ENCODE data around the gene BUB1.
"Not testable (repeated sequence)": the region's sequence is repeated elsewhere in the genome, so short reads cannot be mapped to it uniquely, and the experiment has no call there.

Gene BUB1

GRCh38 chr2:110691612-110692258 lies 13.9 kb upstream of the BUB1 start:
- no peak for DNase-seq (ENCODE audit: low read depth in 2 of 3, low spot score in 1 of 3)

DNA sequence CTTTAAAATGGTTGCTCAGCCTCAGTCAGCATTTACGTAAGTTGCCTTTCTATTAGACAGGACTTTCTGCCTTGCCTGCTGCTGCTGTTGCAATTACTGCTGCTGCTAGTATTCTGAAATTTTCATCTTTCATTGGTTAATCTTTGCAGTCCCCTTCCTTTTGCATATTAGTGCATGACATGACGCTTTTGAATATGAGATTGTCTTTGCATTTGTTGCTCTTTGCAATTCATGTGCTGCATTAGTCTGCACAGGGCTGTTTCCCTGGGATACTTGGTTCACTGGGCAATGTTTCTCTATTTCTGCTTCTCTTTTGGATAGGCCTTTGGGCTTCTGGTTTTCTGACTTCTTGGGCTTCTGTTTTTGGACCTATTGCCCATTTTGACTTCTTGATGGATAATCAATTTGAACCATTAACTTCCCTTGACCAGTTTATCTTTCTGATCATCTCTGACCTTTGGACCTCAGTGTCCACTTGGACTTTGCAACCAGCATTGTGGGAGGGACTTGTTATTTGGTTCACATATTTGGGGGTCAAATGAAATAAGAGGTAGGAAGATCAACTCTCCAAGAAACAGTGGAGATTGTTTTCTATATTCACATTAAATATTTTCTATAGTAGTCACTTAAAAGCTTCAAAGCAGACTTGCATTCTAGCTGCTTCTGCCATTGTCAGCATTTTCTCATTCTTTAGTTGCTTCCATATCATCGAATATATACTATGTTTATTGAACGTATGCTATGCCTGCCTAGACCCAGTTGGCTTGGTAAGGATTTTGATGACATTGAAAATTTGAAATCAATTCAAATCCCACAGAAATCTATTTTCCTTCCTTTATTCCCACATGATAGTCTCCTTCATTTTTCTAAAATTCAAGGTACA lies 12.5 kb upstream of the BUB1 start:
- DNase-seq (ENCODE audit: low read depth in 2 of 3, low spot score in 1 of 3) = no peak

DNA sequence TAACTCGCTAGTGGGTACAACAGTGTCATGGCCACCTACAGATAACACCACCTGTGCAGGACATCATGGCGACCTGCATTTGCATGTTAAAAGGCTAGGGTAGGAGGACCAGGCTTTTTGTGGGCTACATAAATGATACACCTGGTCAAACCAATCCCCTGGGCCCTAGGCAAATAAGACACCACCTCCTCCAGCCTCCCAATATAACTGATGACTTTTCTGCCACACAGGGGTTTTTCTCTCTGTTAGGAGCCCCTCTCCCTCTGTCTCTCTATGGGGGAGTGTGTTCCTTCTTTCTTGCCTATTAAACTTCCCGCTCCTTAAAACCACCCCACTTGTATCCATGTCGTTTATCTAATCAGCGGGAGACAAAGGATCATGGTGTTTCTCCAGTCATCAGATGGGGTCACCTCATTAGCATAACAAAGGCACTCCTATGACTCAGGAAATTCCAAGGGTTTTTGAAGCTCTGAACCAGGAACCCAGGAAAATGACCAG lies 10.8 kb upstream of the BUB1 start:
- no peak for DNase-seq (ENCODE audit: low read depth in 2 of 3, low spot score in 1 of 3)

DNA sequence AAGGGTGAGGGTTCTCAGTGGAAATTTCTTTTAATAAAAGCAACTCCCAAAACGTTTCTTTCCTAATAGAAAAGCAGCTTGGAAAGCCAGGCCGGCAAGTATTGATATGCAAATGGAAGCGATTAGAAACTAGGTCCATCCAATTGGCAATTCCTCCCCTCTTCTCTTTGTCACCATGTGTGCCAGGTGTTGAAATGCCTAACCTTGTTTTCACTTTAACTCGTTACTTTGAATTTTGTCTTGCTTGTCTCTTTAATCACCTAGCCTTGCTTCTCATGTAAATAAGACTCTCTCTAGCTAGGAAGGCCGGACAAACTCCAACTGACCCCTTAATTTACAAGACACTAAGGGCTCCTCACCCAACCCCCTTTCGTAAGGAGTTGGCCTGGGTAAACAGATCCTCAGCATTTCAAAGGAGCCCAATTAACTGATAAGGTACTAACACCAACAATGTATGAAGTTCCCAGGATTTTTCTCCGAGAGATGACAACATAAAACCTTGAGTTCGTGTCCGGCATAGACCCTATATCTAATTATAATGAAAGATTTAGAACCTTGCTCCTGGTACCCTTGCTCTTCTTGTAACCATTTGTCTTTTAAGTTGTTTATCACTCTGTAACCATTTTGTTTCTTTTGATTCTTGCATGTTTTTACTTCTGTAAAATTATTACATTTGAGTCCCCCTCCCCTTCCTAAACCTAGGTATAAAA lies 10.1 kb upstream of the BUB1 start:
- DNase-seq (ENCODE audit: low read depth in 2 of 3, low spot score in 1 of 3) = not testable (repeated sequence)

DNA sequence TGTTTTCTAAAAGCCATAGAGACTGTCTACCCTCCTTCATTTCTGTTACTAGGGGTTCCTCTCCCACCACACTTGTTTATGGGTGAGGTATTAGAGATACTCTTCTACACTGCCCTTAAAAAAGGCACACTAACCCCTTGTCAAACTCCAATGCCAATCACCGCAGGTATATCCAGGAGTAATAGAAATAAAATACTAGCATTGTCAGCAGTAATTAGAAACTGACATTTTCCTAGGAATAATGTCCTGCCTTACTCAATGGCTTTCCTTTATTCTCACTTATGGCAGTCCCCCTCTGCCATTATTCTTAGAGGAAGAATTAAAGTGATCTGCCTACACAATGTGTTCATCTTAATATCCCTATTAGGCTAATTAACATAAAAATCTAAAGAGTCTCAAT lies 5.0 kb upstream of the BUB1 start:
- DNase-seq (ENCODE audit: low read depth in 2 of 3, low spot score in 1 of 3) = no peak

DNA sequence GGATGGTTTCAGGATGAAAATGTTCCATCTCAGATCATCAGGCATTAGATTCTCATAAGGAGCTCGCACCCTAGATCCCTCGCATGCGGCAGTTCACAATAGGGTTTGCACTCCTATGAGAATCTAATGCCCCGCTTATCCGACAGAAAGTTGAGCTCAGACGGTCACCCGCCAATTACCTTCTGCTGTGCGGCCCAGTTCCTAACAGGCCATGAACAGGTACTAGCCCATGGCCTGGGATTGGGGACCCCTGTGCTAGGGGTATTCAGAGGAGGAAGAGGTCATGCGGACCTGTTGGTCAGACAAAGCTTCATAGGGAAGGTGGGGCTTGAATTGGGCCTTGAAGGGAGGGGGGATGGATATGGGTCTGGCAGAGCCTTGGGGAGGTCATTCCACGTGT lies 4.4 kb upstream of the BUB1 start:
- no peak for DNase-seq (ENCODE audit: low read depth in 2 of 3, low spot score in 1 of 3)

DNA sequence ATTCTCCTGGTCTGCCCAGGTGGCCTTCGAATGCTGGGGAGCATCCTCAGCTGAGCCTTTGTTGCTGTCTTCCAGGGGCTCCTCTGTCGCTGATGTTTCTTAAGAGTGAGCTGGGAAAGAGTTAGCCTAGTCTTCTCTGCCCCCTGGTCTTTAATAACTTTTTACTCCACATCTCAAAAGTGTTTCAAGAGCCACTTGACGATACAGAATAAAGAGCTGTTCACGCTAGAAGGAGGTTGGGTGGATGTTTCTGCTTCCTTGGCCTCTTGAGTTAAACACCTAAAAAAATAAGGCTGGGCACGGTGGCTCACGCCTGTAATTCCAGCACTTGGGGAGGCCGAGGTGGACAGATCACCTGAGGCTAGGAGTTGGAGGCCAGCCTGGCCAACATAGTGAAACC lies 2.8 kb upstream of the BUB1 start:
- no peak for DNase-seq (ENCODE audit: low read depth in 2 of 3, low spot score in 1 of 3)

DNA sequence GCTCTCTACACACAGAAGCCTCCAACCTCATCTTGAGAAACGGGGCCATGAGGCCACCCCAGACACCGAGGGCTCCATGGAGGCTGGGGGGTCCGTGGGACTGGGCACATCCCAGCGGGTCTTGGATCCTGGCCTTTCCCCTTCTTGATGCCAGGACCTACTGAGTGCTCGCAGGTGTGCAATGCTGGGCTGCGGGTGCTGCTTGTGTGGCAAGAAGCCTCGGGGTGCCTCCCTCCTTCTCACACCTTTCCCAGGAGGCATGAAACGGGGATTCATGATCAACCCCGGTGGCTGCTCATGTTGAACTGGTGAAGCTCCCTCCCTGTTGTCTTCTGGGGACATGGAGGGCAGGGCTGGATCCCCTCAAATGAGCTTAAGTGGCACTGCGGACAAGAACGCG lies 2.0 kb upstream of the BUB1 start:
- DNase-seq (ENCODE audit: low read depth in 2 of 3, low spot score in 1 of 3) = no peak

DNA sequence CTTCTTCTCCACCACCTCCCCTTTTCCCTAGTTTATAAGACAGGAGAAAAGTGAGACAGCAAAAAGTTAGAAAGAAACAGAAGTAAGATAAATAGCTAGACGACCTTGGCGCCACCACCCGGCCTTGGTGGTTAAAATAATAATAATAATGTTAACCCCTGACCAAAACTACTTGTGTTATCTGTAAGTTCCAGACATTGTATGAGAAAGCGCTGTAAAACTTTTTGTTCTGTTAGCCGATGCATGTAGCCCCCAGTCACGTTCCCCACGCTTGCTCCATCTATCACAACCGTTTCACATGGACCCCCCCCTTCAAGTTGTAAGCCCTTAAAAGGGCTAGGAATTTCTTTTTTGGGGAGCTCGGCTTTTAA lies 1.5 kb upstream of the BUB1 start:
- no peak for DNase-seq (ENCODE audit: low read depth in 2 of 3, low spot score in 1 of 3)

DNA sequence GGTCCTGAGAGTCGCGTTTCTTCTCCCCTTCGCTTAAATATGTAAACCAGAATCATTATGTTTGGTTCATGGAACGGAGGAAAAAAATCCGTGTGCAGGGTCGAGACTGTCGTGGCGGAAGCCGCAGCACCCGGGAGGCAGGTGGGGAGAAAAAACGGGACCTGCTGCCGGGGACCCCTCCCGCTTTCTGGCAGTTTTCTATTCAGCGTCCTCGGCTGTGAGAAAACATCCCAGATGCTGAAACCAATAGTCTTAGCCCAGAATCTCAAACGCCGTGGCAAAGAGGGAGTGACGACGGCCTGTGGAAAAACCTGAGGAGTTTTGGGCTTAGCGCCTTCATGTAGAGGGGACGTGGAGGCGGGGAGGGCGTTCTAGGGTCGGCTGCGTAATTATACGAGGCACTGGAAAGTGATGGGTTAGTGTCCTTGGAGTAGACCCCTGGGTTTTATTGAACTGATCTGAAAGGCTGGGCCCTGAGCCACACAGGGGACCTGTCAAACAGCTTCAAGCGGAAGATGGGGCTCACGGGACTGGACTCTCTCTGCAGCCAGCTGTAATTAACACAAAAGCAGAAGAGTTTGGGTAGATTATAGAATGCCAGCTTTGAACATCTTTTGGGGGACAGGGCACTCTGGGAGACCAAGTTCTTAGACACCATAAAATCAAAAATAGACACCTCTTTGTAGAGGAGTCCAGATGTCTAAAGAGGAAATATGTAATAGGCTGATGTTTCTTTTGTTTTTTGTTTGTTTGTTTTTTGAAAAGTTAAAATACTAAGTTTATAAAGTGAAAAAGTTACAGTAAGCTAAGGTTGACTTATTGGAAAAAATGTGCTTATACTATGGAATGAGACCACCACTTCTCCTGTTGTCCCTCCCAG lies 834 bp upstream of the BUB1 start:
- peak in 1 of 3 donors; percentile 5 for DNase-seq (ENCODE audit: low read depth in 2 of 3, low spot score in 1 of 3)

DNA sequence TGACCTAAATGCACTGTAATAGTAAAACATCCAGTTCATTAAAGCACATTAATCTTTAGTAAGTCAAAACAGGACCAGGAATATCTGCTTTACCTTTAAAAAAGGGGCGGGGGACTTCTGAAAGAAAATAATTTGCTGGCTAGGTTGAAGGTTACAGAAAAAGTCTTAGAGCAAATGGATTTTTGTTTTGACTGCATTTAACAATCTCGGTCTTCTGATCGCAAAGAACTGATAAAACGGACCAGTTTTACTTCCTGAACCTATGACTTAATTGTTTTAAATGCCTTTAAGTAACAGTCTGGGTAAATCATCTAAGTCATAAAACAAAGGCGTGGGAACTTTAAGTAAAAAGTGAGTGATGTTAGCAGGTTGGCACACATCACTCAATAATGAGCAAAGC lies 783 bp downstream of the BUB1 start:
- DNase-seq (ENCODE audit: low read depth in 2 of 3, low spot score in 1 of 3) = no peak

- DNase-seq (ENCODE audit: low read depth in 2 of 3, low spot score in 1 of 3) = no peak
These were observed 2.2 kb downstream of the BUB1 start for GRCh38 chr2:110675679-110676078.

DNA sequence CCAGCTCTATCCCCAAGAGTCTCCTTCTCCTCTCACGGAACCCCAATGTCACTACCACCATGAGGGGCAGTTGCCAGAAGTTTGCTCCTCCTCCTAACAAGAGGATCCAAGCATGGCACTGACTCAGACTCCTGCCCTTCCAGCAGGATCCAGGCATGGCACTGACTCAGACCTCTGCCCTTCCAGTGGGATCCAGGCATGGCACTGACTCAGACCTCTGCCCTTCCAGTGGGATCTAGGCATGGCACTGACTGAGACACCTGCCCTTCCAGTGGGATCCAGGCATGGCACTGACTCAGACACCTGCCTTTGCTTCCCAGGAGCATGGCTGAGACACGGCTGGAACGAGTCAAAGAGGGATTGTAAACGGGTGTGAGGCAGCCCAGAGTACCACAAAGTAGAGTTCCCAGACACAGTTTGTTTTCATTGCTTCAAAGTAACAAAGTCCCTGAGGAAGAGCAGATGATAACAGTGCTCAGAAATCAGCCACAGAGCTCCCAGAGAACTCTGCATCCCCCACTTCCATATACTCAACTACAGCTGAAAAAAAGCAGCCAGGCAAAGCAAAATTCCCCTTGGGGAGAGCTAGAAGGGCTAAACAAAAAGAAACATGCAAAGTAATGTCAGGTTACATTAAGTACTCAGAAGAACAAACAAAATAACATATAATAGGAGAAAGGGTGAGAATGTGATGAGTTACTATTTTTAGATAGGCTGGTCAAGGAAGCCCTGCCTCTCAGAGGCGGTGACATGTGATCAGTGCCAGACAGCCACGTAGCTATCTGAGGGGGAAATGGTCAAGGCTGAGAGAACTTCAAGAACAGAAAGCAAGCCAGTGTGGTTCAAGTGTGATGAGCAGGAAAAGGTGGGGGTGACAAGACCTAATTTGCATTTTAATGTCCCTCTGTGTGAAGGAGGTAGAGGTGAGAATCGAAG lies 3.0 kb downstream of the BUB1 start:
- no peak for DNase-seq (ENCODE audit: low read depth in 2 of 3, low spot score in 1 of 3)

DNA sequence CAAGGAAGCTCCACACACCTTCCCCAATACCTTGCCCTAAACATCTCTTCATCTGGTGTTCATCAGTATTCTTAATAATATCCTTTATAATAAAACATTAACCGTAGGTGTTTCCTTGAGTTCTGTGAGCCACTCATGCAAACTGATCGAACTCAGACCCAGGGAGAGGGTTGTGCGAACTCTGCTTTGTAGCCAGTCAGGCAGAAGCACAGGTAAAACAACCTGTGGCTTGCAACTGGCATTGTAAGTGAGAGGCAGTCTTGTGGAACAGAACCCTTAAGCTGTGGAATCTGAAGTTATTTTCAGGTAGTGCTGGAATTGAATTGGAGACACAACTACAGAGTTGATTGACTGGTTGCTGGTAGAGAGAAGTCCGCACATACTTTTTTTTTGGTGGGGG lies 4.7 kb downstream of the BUB1 start:
- no peak for DNase-seq (ENCODE audit: low read depth in 2 of 3, low spot score in 1 of 3)

DNA sequence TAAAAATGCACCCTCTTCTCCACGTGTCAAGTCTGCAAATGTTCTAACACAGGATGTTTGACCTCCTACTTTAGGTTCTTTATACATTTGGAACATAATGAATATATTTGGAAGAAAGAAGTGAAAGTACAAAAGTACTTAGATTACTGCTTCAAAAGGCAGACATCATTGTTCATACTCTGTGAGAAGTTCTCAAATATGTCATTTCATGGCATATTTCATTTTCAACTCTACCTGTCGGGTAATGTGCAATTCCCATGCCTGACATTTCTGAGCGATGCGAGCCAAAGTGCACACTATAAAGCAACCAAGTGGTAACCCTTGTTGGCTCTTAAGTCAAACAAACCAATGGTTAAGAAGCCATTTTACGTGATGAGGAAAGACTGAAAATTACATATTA lies 7.0 kb downstream of the BUB1 start:
- DNase-seq (ENCODE audit: low read depth in 2 of 3, low spot score in 1 of 3) = no peak

GRCh38 chr2:110669079-110669478 lies 8.8 kb downstream of the BUB1 start:
- DNase-seq (ENCODE audit: low read depth in 2 of 3, low spot score in 1 of 3) = no peak

DNA sequence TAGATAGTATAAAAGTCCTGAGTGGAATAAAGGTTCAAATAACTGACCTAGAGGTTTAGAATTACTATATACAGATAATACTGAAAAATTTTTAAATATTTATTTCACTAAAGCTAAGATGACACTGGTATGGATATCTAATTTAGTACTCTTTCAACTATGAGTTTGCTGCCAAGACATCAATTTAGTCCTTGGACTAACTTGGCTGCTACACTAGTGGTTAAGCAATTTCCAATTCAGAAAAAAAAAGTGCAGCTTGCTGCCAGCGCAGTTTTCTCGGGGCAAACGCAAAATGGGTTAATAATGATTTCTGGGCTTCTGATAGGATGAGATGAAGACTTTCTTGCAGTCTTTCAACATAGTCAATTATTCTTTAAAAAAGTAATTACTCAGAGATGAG lies 10.8 kb downstream of the BUB1 start:
- DNase-seq (ENCODE audit: low read depth in 2 of 3, low spot score in 1 of 3) = no peak

GRCh38 chr2:110664135-110664534 lies 13.7 kb downstream of the BUB1 start:
- no peak for DNase-seq (ENCODE audit: low read depth in 2 of 3, low spot score in 1 of 3)

DNA sequence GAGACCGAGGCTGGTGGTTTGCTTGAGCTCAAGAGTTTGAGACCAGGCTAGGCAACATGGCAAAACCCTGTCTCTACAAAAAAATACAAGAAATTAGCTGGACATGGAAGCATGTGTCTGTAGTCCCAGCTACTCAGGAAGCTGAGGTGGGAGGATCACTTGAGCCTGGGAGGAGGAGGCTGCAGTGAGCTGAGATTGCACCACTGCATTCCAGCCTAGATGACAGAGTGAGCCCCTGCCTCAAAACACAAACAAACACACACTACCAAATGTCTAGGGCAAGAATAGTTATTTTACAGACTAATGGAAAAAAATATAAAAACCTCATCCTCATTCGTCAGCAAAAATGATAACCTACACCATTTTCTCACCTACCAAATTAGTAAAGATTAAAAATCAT lies 15.3 kb downstream of the BUB1 start:
- no peak for DNase-seq (ENCODE audit: low read depth in 2 of 3, low spot score in 1 of 3)

GRCh38 chr2:110660558-110660957 lies 17.3 kb downstream of the BUB1 start:
- no peak for DNase-seq (ENCODE audit: low read depth in 2 of 3, low spot score in 1 of 3)

Measured in stimulated activated CD4-positive, alpha-beta T cell treated with anti-CD3 and anti-CD28 coated beads, Interleukin-12 subunit alpha, Interleukin-12 subunit beta, amount 100 ng/mL, for 48 hours (primary cell).